ENCODE data around the gene ALS2CL.

The ALS2CL gene

DNA sequence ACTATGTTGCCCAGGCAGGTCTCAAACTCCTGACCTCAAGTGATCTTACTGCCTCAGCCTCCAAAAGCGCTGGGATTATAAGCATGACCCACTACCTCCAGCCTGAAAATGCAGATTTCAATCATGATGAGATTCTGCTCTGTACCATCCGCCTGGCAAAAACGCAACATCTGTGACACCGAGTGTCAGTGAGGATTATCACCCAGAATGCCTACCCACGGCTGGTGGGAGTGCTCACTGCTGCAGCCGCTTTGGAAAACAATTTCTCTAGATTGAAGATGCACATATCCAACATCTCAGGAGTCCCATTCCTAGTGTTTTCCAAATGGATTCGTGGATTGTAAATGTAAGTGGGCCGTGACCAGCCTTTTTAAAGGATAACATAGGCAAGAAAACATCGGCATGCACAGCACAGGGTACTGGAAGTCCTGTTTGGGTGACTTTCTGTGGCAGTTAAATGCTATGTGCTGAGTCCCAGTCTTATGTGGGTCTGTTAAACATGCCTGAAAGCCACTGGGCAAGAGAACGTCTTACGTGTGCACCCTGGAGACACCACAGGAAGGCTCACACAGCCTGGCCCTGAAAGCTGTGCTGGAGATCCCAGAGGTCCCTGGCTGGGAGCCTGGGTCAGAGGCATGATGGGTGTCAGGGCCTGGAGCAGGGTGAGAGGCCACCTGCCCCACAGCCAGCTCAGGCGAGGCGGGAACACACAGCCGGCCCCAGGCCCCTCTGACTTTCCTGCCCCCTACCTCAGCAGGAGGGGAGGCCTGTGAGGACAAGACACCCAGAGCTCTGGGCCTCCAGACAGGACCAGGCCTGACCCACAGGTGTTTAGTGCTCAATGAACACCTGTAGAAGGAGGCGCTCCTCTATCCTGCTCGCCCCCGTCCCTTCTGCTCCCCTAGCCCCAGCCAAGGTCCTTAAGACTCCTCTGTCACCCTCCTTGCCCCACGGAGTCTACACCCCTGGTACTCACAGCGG lies 23.3 kb upstream of the ALS2CL start:
- no peak for DNase-seq

DNA sequence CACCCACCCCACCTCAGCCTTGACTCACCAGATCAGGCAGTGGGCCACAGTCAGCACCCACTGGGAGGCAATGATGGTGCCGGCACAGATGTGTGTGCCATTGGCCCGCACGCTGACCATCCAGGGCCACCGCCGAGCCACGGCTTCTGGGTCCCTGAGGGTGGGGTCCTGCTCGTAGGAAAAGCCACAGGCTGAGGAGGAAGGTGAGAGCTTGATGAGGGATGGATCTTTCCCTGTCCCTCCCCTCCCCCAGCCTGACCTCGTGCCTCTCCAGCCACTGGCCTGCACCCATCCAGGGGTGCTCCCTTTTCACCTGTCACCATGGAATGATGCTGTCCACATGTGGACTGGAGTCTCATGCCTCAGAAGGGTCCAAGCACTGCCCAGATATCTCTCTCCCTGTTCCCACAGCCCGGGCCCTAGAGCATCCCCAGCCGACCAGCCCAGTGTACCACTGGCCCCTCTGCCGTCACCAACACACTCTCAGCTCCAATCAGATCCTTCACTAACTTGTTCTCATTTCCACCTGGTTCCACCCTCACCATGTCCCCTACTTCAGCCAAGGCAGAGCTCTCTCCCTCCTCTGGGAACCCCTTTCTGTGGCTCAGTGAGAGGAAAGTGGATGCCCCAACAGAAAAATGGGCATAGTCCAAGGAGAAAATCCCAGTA lies 22.2 kb upstream of the ALS2CL start:
- DNase-seq = no peak

- DNase-seq = no peak
These were observed 21.4 kb upstream of the ALS2CL start for GRCh38 chr3:46714728-46715506.

GRCh38 chr3:46713898-46714552 lies 20.5 kb upstream of the ALS2CL start:
- peak; percentile 14 for DNase-seq

DNA sequence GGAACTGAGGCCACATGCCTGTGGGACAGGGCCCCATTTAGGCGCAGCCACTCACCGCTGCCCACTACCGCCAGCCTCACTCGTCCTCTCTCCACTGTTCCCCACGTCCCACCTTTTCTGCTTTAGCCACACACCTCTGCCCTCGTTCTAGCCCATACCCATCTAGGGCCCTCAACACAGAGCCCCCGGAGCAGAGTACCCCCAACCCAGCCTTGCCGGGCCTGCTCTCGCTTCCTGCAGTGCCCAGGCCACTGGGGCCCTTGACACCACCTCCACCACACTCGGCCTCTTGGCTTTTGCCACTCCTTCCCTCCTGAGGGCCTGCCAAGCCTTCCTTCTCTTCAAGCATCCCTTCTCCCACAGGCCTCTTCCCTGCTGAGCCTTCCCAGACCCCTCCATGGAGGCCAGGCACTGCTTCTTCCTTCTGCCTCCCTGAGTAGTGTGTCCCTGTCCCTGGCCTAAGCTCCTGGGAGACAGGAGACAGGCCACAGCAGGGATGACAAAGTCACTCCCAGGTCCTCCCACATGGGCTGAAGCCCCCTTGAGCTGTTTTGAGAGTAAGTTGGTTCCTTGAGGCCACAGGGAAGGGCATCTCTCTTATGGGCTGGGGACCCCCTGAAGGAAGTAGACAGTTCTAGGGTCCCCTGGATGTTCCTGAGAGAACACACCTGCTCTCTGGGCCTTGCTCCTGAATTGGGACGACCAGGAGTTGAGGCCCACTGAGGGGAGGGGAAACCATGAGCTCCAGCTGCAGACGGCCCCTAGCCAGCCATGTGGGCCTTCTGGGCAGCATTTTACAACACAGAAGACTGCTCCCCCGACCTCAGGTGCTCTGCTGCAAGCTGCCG lies 19.8 kb upstream of the ALS2CL start:
- DNase-seq = no peak

DNA sequence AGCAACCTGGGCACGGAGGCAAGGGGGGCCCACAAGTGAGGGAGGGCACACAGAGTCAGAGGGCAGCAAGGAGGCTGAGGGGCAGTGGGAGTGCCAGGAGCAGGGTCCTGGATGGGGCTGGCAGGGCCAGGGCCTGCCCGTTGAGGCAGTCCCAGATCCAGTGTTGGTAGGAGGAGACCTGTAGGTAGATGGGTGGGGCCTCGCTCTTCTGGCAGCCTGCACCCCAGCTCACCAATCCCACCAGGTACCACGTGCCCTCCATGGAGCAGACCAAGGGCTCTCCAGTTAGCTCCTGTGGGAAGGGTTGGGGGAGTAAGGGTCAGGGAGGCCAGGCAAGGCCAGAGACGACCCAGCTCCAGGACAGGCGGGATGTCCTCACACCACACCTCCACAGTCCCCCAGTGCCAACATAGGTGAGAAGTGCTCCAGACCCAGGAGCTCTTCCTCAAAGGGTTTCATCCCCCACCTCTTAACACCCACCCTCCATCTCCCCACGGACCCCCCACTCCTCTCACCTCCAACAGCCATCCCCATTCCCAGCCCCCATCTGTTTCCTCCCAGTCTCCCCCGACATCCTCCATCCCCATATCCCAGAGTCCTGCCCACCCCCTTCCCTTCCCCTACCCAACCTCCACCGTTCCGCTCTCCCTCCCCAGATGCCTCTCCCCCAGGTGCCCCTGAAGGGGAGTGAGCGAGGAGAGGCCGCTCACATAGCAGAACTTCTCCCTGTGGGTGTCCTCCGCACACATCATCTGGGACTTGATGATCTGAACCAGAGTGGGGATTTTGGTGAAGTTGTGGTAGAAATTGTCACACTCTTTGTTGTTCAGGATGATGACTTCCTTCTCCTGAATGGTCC lies 18.9 kb upstream of the ALS2CL start:
- no peak for DNase-seq

DNA sequence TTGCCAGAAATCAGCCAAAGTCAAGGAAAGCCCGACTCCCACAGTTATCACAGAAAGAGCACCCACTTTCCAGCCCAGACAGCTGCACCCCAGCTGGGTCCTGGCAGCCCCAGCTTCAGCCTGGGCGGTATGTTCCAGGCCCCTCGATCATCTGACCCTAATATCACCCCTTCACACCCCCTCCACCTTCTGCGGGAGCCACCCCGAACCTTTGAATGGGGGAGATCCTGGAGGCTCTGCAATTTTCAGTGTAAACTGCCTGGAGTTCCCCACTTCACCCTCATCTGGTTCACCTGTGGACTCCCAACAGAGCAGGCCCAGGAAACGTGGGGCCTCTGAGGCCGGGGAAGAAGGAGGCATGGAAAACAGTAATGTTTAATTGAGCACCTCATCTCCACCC lies 18.3 kb upstream of the ALS2CL start:
- DNase-seq = no peak

DNA sequence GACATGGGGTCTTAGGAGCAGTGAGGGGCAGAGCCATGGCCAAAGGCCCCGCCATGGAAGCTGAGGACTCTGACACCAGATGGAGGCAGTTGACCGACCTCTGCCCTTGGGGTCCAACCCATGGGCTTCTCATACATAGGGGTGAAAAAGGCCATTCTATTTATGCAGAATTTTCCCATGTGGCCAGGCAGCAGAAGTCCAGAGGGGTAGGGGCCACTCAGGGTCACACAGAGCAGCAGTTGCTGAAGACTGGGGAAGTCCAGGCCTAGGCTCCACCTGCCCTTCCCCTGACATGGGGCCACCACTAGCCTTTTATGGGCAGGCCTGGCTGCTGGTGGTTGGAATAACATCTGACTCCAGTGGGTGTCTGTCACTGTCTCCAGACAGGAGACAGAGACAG lies 17.8 kb upstream of the ALS2CL start:
- DNase-seq = no peak

DNA sequence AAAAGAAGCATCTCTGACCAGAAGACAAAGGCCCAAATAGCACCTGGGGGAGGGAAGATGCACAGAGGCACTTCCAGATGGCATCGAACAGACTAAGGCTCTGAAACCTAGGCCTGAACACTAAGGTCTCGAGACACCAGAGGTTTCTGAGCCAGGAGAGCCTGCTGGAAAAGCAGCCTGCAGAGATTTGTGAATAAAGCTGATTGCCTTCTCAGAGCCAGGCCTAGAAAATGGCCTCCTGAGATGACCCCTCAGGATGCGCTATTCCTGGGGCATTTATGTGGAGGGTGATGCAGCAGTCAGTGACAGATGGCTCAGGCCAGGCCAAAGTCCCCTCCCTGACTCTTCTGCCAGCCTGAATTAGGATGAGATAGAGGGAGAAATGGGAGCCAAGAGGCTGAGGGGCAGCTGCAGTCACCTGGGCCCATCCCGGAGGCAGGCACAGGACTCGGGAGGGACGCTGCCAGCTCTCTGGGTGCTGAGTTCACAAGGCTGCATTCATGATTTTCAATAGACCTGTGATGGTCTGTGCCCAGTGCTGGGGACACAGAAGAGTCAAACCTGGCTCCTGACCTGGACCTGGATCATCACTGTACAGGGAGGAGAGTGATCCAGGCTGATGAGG lies 17.3 kb upstream of the ALS2CL start:
- no peak for DNase-seq

- DNase-seq = no peak
These were observed 16.8 kb upstream of the ALS2CL start for GRCh38 chr3:46710229-46710628.

DNA sequence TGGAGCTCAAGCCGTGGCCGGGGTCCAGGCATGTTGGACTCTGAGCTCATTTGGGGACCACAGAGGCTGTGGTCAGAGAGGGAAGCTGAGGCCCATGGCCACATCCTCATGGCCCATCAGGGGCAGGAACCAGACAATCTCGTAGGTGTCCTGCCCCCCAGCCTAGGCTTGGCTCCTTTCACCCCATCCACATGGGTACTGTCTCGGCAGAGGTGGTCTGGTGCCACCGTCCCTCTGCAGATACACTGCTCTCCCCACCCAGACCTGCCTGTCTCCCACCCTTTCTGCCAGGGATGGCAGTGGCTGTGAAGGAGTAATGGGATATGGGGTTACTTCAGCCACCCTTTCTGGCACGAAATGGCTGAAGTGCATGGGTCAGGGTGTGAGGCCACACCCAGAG lies 16.2 kb upstream of the ALS2CL start:
- no peak for DNase-seq

GRCh38 chr3:46709157-46709654 lies 15.7 kb upstream of the ALS2CL start:
- DNase-seq = no peak

DNA sequence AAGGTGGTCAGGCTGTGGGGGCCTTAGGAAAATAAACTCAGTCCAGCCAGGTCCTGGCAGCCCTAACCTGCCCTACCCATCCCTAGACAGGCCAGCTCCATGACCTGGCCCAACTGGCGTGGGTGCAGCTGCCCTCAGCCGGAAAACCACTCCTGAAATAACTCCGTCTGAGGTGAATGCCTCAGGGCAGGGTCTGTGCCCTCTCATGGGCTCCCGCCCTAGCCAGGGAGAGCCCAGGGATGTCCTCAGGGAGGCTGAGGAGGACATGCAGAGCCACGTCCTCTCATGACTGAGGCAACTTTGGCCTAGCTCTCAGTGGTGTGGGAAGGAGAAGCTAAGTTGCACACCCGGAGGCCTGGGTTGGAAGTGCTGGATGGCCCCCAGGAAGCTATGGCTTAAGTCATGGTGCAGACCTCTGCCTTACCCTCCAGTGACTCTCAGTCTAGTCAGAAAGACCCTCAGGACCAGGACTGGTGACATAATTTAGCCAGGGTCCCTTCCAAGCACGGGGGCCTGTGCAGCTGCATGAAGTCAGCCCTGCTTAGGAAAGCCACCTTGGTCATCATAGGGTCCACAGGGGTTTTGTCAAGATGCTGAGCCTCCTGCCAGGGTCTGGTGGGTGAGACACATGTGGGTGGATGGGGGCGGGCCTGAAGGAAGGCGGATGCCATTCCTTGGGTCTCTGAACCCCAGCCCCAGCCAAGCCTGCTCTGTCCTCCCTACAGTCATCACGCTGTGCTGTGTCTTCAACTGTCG lies 15.1 kb upstream of the ALS2CL start:
- DNase-seq = no peak

DNA sequence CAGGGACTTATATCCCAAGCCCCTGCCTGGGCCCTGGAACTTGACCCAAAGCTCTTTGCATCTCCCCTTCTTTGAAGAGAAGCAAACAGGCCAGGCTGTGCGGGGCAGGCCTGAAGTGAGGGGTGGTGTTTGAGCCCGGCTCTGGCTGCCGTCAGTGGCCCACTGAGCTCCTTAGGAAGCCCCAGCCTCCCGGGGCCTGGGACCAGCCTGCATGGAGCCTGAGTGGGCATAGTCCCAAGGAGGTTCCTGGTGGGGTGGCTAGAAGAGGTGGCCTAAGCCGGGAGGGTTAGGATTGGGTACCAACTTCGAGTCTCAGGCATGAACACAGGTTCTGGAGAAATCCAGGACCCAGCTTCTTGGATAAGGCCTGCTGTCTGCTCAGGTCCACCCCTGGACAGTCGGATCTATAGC lies 14.1 kb upstream of the ALS2CL start:
- DNase-seq = no peak

- DNase-seq = no peak
These were observed 13.5 kb upstream of the ALS2CL start for GRCh38 chr3:46706771-46707582.

GRCh38 chr3:46705751-46706552 lies 12.5 kb upstream of the ALS2CL start:
- DNase-seq = no peak

DNA sequence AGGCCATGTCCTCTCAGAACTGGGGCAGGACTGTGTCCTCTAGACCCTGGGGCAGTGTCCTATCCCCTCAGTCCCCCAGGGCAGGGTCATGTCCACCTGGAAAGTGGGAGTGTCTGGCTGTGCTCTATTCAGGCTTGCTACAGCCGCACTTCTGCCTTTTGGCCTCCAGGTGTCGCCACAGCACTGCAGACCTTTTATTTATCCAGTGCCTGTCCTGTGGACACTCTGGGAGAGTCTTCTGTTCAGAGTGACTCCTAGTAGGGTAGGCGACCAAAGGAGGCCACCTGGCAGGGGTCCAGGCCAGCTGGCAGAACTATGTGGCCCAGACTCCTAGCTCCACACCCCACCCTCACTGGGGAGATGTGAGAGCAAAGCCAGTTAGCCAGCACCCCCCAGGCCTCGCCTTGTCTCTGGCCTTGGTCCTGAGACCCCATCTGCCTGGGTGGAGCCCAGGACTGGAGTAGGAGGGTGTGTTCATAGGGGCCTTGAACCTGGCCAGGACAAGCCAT lies 11.6 kb upstream of the ALS2CL start:
- DNase-seq = peak; percentile 84

Data from NCI-H2029 (cell line).